GM04504 (cell line): ENCODE data around the gene HTD2.
A peak's percentile ranks its signal among the peaks of the same experiment; 100 is the strongest.
"Not testable (repeated sequence)": the region's sequence is repeated elsewhere in the genome, so short reads cannot be mapped to it uniquely, and the experiment has no call there.

Experiments used
- DNase-seq: peaks from one replicate; pipeline ENCODE4 v3.0.0-alpha.2; 2012; ENCODE audit warnings: low read depth

Gene HTD2

GRCh38 chr3:58305882-58306711 is at the start of gene HTD2, which contains the start of gene RPP14:
TSS of gene HTD2 (plus strand) at chr3:58306520. CDS start at chr3:58317614, 11,094 bp downstream.
TSS of gene RPP14 (plus strand) at chr3:58306245. CDS start at chr3:58310330, 4,085 bp downstream.
- DNase-seq, result peak; percentile 95

- no peak for DNase-seq
Observed at GRCh38 chr3:58258392-58259055, 47.8 kb upstream of the HTD2 start.

GRCh38 chr3:58260261-58260731 is 46.0 kb upstream of the HTD2 start:
- DNase-seq, result peak; percentile 52

GRCh38 chr3:58260733-58261132 is 45.6 kb upstream of the HTD2 start:
- no peak for DNase-seq

- DNase-seq, result no peak
Observed at GRCh38 chr3:58261954-58262666, 44.2 kb upstream of the HTD2 start.

- no peak for DNase-seq
Observed at GRCh38 chr3:58266577-58266976, 39.7 kb upstream of the HTD2 start.

- DNase-seq, result not testable (repeated sequence)
Observed at GRCh38 chr3:58267543-58267942, 38.8 kb upstream of the HTD2 start.

- DNase-seq, result no peak
Observed at GRCh38 chr3:58269356-58269755, 37.0 kb upstream of the HTD2 start.

- DNase-seq, result no peak
Observed at GRCh38 chr3:58270485-58270884, 35.8 kb upstream of the HTD2 start.

GRCh38 chr3:58271901-58272501 is 34.3 kb upstream of the HTD2 start:
- peak; percentile 70 for DNase-seq

- DNase-seq, result no peak
Observed at GRCh38 chr3:58272891-58273290, 33.4 kb upstream of the HTD2 start.

- not testable (repeated sequence) for DNase-seq
Observed at GRCh38 chr3:58273362-58273761, 33.0 kb upstream of the HTD2 start.

GRCh38 chr3:58274027-58274614 is 32.2 kb upstream of the HTD2 start:
- DNase-seq, result no peak

GRCh38 chr3:58281069-58281468 is 25.3 kb upstream of the HTD2 start:
- no peak for DNase-seq

GRCh38 chr3:58285334-58285733 is 21.0 kb upstream of the HTD2 start:
- no peak for DNase-seq

GRCh38 chr3:58287354-58287753 is 19.0 kb upstream of the HTD2 start:
- no peak for DNase-seq

- no peak for DNase-seq
Observed at GRCh38 chr3:58288011-58288728, 18.1 kb upstream of the HTD2 start.

- not testable (repeated sequence) for DNase-seq
Observed at GRCh38 chr3:58288964-58289613, 17.2 kb upstream of the HTD2 start.

GRCh38 chr3:58290446-58290845 is 15.9 kb upstream of the HTD2 start:
- not testable (repeated sequence) for DNase-seq

GRCh38 chr3:58291671-58292338 is 14.5 kb upstream of the HTD2 start:
- DNase-seq, result no peak
